GM18507 (cell line): ENCODE results near the gene KRTAP10-6.
A peak's percentile ranks its signal among the peaks of the same experiment; 100 is the strongest.
"Not testable (repeated sequence)": the region's sequence is repeated elsewhere in the genome, so short reads cannot be mapped to it uniquely, and the experiment has no call there.

Source experiments
- DNase-seq: peaks from one replicate; pipeline ENCODE4 v3.0.0; 2011; ENCODE audit warnings: low read depth; ENCODE audit not compliant: insufficient read length; ENCODE audit errors: extremely low spot score
- FAIRE-seq: peaks from 2 replicates; lab custom pipeline; 2011; peaks lifted over from hg19 to GRCh38; lab: Jason Lieb, UNC

The KRTAP10-6 gene

GRCh38 chr21:44568667-44569556 lies 23.4 kb downstream of the KRTAP10-6 start:
- no peak for FAIRE-seq
- DNase-seq, result no peak

- DNase-seq (no peak), FAIRE-seq (no peak)
Measured at GRCh38 chr21:44568261-44568660, 24.0 kb downstream of the KRTAP10-6 start.

- FAIRE-seq, result no peak
Measured at GRCh38 chr21:44567481-44568171, 24.7 kb downstream of the KRTAP10-6 start.

GRCh38 chr21:44566403-44566802 lies 25.9 kb downstream of the KRTAP10-6 start:
- FAIRE-seq, result no peak
- DNase-seq, result no peak

More at GRCh38 chr21:44567481-44568171, 24.7 kb downstream of the KRTAP10-6 start:
- no peak for DNase-seq

GRCh38 chr21:44564886-44565598 lies 27.3 kb downstream of the KRTAP10-6 start:
- peak; percentile 74 for FAIRE-seq
- no peak for DNase-seq

- no peak for FAIRE-seq
Measured at GRCh38 chr21:44564099-44564498, 28.2 kb downstream of the KRTAP10-6 start.

GRCh38 chr21:44558695-44559094 lies 33.6 kb downstream of the KRTAP10-6 start, which contains the start of gene KRTAP10-3:
Gene KRTAP10-3 (minus strand): TSS chr21:44558795. CDS start chr21:44558715, 80 bp downstream.
- no peak for FAIRE-seq
- no peak for DNase-seq

More at GRCh38 chr21:44564099-44564498, 28.2 kb downstream of the KRTAP10-6 start:
- no peak for DNase-seq

- FAIRE-seq, result not testable (repeated sequence)
Measured at GRCh38 chr21:44558329-44558675, 34.0 kb downstream of the KRTAP10-6 start.

GRCh38 chr21:44557491-44558328 lies 34.6 kb downstream of the KRTAP10-6 start:
- FAIRE-seq (no peak), DNase-seq (no peak)

More at GRCh38 chr21:44558329-44558675, 34.0 kb downstream of the KRTAP10-6 start:
- not testable (repeated sequence) for DNase-seq

GRCh38 chr21:44556879-44557278 lies 35.4 kb downstream of the KRTAP10-6 start:
- DNase-seq (no peak), FAIRE-seq (no peak)

GRCh38 chr21:44555200-44555875 lies 37.0 kb downstream of the KRTAP10-6 start:
- no peak for FAIRE-seq

GRCh38 chr21:44552681-44553080 lies 39.6 kb downstream of the KRTAP10-6 start:
- no peak for DNase-seq

More at GRCh38 chr21:44555200-44555875, 37.0 kb downstream of the KRTAP10-6 start:
- DNase-seq, result no peak

GRCh38 chr21:44552136-44552535 lies 40.2 kb downstream of the KRTAP10-6 start:
- DNase-seq (no peak), FAIRE-seq (no peak)

More at GRCh38 chr21:44552681-44553080, 39.6 kb downstream of the KRTAP10-6 start:
- no peak for FAIRE-seq

GRCh38 chr21:44551340-44551961 lies 40.9 kb downstream of the KRTAP10-6 start, which contains the start of gene KRTAP10-2:
Gene KRTAP10-2 (minus strand): TSS chr21:44551505. CDS start chr21:44551458, 47 bp downstream.
- DNase-seq, result no peak
- FAIRE-seq, result no peak

- no peak for DNase-seq
- no peak for FAIRE-seq
Measured at GRCh38 chr21:44550807-44551206, 41.5 kb downstream of the KRTAP10-6 start.

- FAIRE-seq, DNase-seq: not testable (repeated sequence)
Measured at GRCh38 chr21:44550285-44550684, 42.0 kb downstream of the KRTAP10-6 start.

GRCh38 chr21:44549525-44550211 lies 42.6 kb downstream of the KRTAP10-6 start:
- no peak for DNase-seq
- FAIRE-seq, result no peak
